NCI-H187 treated with DMSO at 0.1 percent for 48 hours (cell line): ENCODE measurements around the gene USP28.
"Not testable (repeated sequence)": the region's sequence is repeated elsewhere in the genome, so short reads cannot be mapped to it uniquely, and the experiment has no call there.

Source experiments
- DNase-seq: peaks from one replicate; lab custom pipeline; 2025; lab: John Stamatoyannopoulos, UW

The USP28 gene

GRCh38 chr11:113773416-113774173 is 101.8 kb downstream of the USP28 start, which contains the start of gene ZW10:
Gene ZW10 (minus strand): TSS chr11:113773692. CDS start chr11:113773666, 26 bp downstream.
- peak; percentile 78 for DNase-seq

GRCh38 chr11:113773092-113773415 is 102.3 kb downstream of the USP28 start:
- DNase-seq: no peak

- DNase-seq: no peak
Measured at GRCh38 chr11:113771964-113772363, 103.4 kb downstream of the USP28 start.

GRCh38 chr11:113764527-113765219 is 110.7 kb downstream of the USP28 start:
- no peak for DNase-seq

- DNase-seq: not testable (repeated sequence)
Measured at GRCh38 chr11:113763040-113763439, 112.3 kb downstream of the USP28 start.

GRCh38 chr11:113760241-113760640 is 115.1 kb downstream of the USP28 start:
- DNase-seq: no peak

GRCh38 chr11:113752932-113753331 is 122.4 kb downstream of the USP28 start:
- DNase-seq: no peak
